Liver (tissue), 3 donors: ENCODE data around the gene GCNT2.

Experiments
- EGR1 ChIP-seq, 2 donors: IDR thresholded peaks; 2 replicates each; pipeline ENCODE4 v1.6.1; 2016 to 2018; ENCODE audit warnings: antibody characterized with exemption in 2 of 2, low read depth in 2 of 2
- HNF4G ChIP-seq: IDR thresholded peaks from 2 replicates; pipeline ENCODE4 v1.6.1; 2016; ENCODE audit warnings: antibody characterized with exemption
- REST ChIP-seq: IDR thresholded peaks from 2 replicates; pipeline ENCODE4 v1.6.1; 2016; ENCODE audit warnings: antibody characterized with exemption, mild to moderate bottlenecking
- RXRA ChIP-seq, 2 donors: IDR thresholded peaks; 2 replicates each; pipeline ENCODE4 v1.6.1; 2017 to 2018; ENCODE audit warnings: antibody characterized with exemption in 2 of 2, mild to moderate bottlenecking in 1 of 2
- SP1 ChIP-seq: IDR thresholded peaks from 2 replicates; pipeline ENCODE4 v1.6.1; 2018; ENCODE audit warnings: antibody characterized with exemption, mild to moderate bottlenecking
- YY1 ChIP-seq: IDR thresholded peaks from 2 replicates; pipeline ENCODE4 v1.6.1; 2016; ENCODE audit warnings: antibody characterized with exemption, mild to moderate bottlenecking
- ZBTB33 ChIP-seq: IDR thresholded peaks from 2 replicates; pipeline ENCODE4 v1.6.1; 2016; ENCODE audit warnings: antibody characterized with exemption
- TF ChIP-seq, protein P1 (sequence below): fragments of 150-350 bp; IDR thresholded peaks from 2 replicates; pipeline ENCODE4 v1.5.1; 2017; ENCODE audit warnings: improper control_type of control experiment, low read depth, low read length; ENCODE audit not compliant: missing input control
- TF ChIP-seq, protein P2 (sequence below): IDR thresholded peaks from 2 replicates; pipeline ENCODE4 v1.6.1; 2016; ENCODE audit warnings: antibody characterized with exemption
- donor health status: healthy.
- donor health status: healthy.

- TF ChIP-seq, protein P1, sequence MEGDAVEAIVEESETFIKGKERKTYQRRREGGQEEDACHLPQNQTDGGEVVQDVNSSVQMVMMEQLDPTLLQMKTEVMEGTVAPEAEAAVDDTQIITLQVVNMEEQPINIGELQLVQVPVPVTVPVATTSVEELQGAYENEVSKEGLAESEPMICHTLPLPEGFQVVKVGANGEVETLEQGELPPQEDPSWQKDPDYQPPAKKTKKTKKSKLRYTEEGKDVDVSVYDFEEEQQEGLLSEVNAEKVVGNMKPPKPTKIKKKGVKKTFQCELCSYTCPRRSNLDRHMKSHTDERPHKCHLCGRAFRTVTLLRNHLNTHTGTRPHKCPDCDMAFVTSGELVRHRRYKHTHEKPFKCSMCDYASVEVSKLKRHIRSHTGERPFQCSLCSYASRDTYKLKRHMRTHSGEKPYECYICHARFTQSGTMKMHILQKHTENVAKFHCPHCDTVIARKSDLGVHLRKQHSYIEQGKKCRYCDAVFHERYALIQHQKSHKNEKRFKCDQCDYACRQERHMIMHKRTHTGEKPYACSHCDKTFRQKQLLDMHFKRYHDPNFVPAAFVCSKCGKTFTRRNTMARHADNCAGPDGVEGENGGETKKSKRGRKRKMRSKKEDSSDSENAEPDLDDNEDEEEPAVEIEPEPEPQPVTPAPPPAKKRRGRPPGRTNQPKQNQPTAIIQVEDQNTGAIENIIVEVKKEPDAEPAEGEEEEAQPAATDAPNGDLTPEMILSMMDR, result no peak
- TF ChIP-seq REST, result no peak
- TF ChIP-seq, protein P2, sequence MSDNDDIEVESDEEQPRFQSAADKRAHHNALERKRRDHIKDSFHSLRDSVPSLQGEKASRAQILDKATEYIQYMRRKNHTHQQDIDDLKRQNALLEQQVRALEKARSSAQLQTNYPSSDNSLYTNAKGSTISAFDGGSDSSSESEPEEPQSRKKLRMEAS, result no peak
- no peak for TF ChIP-seq YY1
- no peak for TF ChIP-seq SP1
- TF ChIP-seq EGR1 (IDR thresholded peaks at IDR 0.05; ENCODE audit: low read depth in 2 of 2), result no peak
- no peak for TF ChIP-seq ZBTB33
- no peak for TF ChIP-seq RXRA (IDR thresholded peaks at IDR 0.05)
- no peak for TF ChIP-seq HNF4G
These were observed 155.3 kb downstream of the GCNT2 start for GRCh38 chr6:10676403-10676802.
